ENCODE data around the gene SP100. TPM values are rescaled to one million over a fixed set of nuclear protein-coding genes. Genes with fewer than 3 reads are reported as not detected.
A peak's percentile ranks its signal among the peaks of the same experiment; 100 is the strongest.

The SP100 gene
- total and polyA plus RNA-seq, 5 donors from 2014 or later = 116 to 335 (median 123) TPM

DNA sequence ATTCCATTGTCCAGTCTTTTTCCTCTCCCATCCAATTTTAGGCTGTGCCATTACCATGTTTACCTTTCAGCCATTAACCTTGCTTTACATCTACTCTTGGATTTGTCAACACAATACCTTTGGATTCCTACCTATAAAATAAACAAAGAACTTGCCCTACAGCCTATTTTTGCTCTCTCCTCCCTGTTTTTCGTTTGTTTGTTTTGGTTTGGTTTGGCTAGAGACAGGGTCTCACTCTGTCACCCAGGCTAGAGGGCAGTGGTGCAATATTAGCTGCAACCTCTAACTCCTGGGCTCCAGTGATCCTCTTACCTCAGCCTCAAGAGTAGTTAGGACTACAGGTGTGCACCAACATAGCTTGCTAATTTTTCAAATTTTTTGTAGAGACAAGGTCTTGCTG lies 76.1 kb downstream of the SP100 start:
- DNase-seq = no peak

DNA sequence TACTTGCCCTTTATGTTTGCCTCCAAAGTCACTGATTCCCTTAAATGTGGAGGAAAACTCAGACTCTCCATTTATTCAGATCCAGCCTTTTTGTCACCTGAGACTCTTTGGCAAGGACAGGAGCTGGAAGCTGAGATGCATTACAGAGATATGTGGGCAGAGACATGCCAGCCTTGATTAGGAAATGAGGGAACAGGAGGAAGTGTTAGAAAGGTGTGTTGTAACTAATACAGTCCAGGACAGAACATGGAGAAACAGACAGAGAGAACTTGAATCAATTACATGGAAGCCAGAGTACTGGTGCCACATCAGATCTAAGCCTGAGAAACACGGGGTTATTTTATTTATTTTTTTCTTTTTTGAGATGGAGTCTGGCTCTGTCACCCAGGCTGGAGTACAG lies 79.0 kb downstream of the SP100 start:
- no peak for DNase-seq
- Mint-ChIP-seq H3K27me3 (no peaks in the 10 kb centered on the region), H3K27ac (peak overlapping the region in 2 of 3 donors; percentile 21 to 81), H3K36me3 (peaks cover 77% of the 10 kb centered on the region), H3K9me3 (peaks cover 0 to 8% (median 3%) of the 10 kb centered on the region in 7 donors), H3K4me1 (peaks cover 17 to 48% (median 27%) of the 10 kb centered on the region in 4 donors), H3K4me3 (no peak overlapping the region)
- Histone ChIP-seq H3K4me3 (ENCODE audit: low read depth, low read length) (no peak overlapping the region), H3K4me1 (ENCODE audit: control insufficient read depth, insufficient read depth, low read length, poor library complexity, severe bottlenecking) (peaks cover 12% of the 10 kb centered on the region), H3K27me3 (ENCODE audit: control insufficient read depth, insufficient read depth, low read length) (no peaks in the 10 kb centered on the region), H3K27ac (ENCODE audit: insufficient read depth, low read length, poor library complexity, severe bottlenecking) (no peak overlapping the region), H3K9me3 (ENCODE audit: control insufficient read depth in 2 of 2, low read length in 2 of 2) (no peaks in the 10 kb centered on the region), H3K36me3 (ENCODE audit: control insufficient read depth, insufficient read depth, low read length) (peaks cover 75% of the 10 kb centered on the region)
- no peak for ATAC-seq (ENCODE audit: low read depth in 2 of 2)

More for the DNA sequence above, 76.1 kb downstream of the SP100 start:
- Histone ChIP-seq H3K27me3 (ENCODE audit: control insufficient read depth, insufficient read depth, low read length) (no peaks in the 10 kb centered on the region), H3K36me3 (ENCODE audit: control insufficient read depth, insufficient read depth, low read length) (peaks cover 68% of the 10 kb centered on the region), H3K9me3 (ENCODE audit: control insufficient read depth in 2 of 2, low read length in 2 of 2) (no peaks in the 10 kb centered on the region), H3K4me3 (ENCODE audit: low read depth, low read length) (no peak overlapping the region), H3K4me1 (ENCODE audit: control insufficient read depth, insufficient read depth, low read length, poor library complexity, severe bottlenecking) (peaks cover 10% of the 10 kb centered on the region), H3K27ac (ENCODE audit: insufficient read depth, low read length, poor library complexity, severe bottlenecking) (no peak overlapping the region)
- ATAC-seq (ENCODE audit: low read depth in 2 of 2) = no peak
- Mint-ChIP-seq H3K27me3 (no peaks in the 10 kb centered on the region), H3K27ac (peak overlapping the region in 1 of 3 donors; percentile 33), H3K4me3 (no peak overlapping the region), H3K9me3 (peaks cover 0 to 20% (median 10%) of the 10 kb centered on the region in 7 donors), H3K4me1 (peaks cover 18 to 46% (median 28%) of the 10 kb centered on the region in 4 donors), H3K36me3 (peaks cover 86% of the 10 kb centered on the region)

DNA sequence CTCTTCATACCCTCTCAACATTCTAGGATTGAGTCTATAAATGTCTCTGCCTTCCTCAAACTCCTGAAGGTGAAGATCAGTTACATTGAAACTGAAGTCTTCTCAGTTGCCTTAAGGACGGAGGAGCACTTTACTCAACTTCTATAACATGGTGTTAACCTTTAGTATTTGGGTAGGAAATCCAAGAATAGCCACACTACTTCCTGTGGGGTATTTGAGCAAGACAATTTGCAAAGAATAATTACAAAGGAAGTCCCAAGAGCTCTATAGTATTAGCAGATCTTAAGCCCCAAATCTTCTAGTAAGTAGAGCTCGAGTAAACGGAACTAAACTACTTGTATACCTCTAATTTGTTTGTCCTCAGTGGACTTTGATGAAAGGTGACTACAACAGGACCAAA lies 80.9 kb downstream of the SP100 start:
- no peaks in the 10 kb centered on the region for H3K27me3 Mint-ChIP-seq
- Histone ChIP-seq H3K27ac (ENCODE audit: insufficient read depth, low read length, poor library complexity, severe bottlenecking) (peak overlapping the region; percentile 10), H3K4me1 (ENCODE audit: control insufficient read depth, insufficient read depth, low read length, poor library complexity, severe bottlenecking) (peaks cover 12% of the 10 kb centered on the region), H3K4me3 (ENCODE audit: low read depth, low read length) (peak overlapping the region; percentile 29), H3K9me3 (ENCODE audit: control insufficient read depth in 2 of 2, low read length in 2 of 2) (no peaks in the 10 kb centered on the region), H3K36me3 (ENCODE audit: control insufficient read depth, insufficient read depth, low read length) (peaks cover 73% of the 10 kb centered on the region), H3K27me3 (ENCODE audit: control insufficient read depth, insufficient read depth, low read length) (no peaks in the 10 kb centered on the region)
- ATAC-seq (ENCODE audit: low read depth in 2 of 2) (no peak), DNase-seq (peak in 1 of 3 donors; percentile 50)
- peak overlapping the region in 1 of 3 donors; percentile 35 for H3K27ac Mint-ChIP-seq
- H3K4me3 Mint-ChIP-seq = peak overlapping the region in 2 of 4 donors; percentile 19 to 38
- H3K9me3 Mint-ChIP-seq = peaks cover 0 to 2% (median 0%) of the 10 kb centered on the region in 7 donors
- peaks cover 71% of the 10 kb centered on the region for H3K36me3 Mint-ChIP-seq
- peaks cover 13 to 37% (median 22%) of the 10 kb centered on the region in 4 donors for H3K4me1 Mint-ChIP-seq

DNA sequence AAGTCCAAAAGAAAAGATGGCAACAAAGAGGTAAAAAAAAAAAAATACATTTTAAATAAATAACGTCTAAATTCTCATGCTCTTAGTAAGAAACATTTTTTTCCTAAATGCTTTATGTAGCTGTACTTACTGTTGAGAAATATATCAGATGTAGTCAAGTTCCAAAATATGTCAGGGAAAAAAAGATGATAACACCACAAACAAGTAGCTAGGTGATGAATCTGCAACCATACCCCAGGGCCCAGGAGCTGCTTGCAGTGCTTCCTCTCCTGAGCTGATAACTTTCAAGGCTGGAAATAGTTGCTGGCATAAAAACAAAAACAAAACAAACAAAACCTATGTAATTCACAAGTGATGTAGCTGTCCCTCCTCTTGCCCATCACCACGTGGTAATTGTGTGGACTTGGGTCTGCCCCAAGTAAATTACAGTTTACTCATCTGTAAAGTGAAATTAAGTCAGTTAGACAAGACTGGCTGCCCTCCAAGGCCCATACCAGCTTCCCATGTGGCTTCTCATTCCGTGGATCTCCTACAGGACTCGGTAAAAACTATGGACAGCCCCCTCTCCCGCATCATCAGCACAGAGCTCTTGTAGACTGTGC lies 82.6 kb downstream of the SP100 start:
- DNase-seq = no peak
- peaks cover 12% of the 10 kb centered on the region for H3K4me1 ChIP-seq (ENCODE audit: control insufficient read depth, insufficient read depth, low read length, poor library complexity, severe bottlenecking)
- H3K36me3 ChIP-seq (ENCODE audit: control insufficient read depth, insufficient read depth, low read length) = peaks cover 72% of the 10 kb centered on the region
- Mint-ChIP-seq H3K27me3 (no peaks in the 10 kb centered on the region), H3K36me3 (peaks cover 71% of the 10 kb centered on the region), H3K9me3 (peaks cover 0 to 2% (median 0%) of the 10 kb centered on the region in 7 donors), H3K27ac (peak overlapping the region in 2 of 3 donors; percentile 53 to 86), H3K4me3 (no peak overlapping the region), H3K4me1 (peaks cover 13 to 30% (median 22%) of the 10 kb centered on the region in 4 donors)
- no peaks in the 10 kb centered on the region for H3K27me3 ChIP-seq (ENCODE audit: control insufficient read depth, insufficient read depth, low read length)
- H3K9me3 ChIP-seq (ENCODE audit: control insufficient read depth in 2 of 2, low read length in 2 of 2) = no peaks in the 10 kb centered on the region
- H3K27ac ChIP-seq (ENCODE audit: insufficient read depth, low read length, poor library complexity, severe bottlenecking) = no peak overlapping the region
- no peak overlapping the region for H3K4me3 ChIP-seq (ENCODE audit: low read depth, low read length)
- ATAC-seq (ENCODE audit: low read depth in 2 of 2) = no peak

DNA sequence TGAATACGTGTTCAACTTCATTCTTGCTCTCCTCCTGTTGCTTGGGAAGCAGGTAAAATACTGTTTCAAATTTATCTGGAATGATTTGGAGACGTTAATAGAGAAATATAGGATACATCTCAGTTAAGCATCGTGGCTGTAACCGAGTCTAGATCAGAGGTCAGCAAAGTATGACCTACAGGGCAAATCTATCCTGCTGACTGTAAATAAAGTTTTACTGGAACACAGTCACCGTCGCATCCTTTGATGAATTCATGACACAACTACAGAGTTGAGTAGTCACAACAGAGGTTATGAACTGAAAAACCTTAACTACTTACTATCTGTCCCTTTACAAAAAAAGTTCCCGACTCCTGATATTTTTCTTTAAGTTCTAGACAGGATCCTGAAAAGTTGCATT lies 86.6 kb downstream of the SP100 start:
- DNase-seq = no peak
- Histone ChIP-seq H3K36me3 (ENCODE audit: control insufficient read depth, insufficient read depth, low read length) (peaks cover 81% of the 10 kb centered on the region), H3K4me3 (ENCODE audit: low read depth, low read length) (no peak overlapping the region), H3K9me3 (ENCODE audit: control insufficient read depth in 2 of 2, low read length in 2 of 2) (no peaks in the 10 kb centered on the region), H3K27ac (ENCODE audit: insufficient read depth, low read length, poor library complexity, severe bottlenecking) (no peak overlapping the region), H3K4me1 (ENCODE audit: control insufficient read depth, insufficient read depth, low read length, poor library complexity, severe bottlenecking) (no peaks in the 10 kb centered on the region), H3K27me3 (ENCODE audit: control insufficient read depth, insufficient read depth, low read length) (no peaks in the 10 kb centered on the region)
- peaks cover 74% of the 10 kb centered on the region for H3K36me3 Mint-ChIP-seq
- H3K27me3 Mint-ChIP-seq = no peaks in the 10 kb centered on the region
- H3K9me3 Mint-ChIP-seq = peaks cover 0 to 2% (median 0%) of the 10 kb centered on the region in 7 donors
- H3K4me3 Mint-ChIP-seq = no peak overlapping the region
- H3K27ac Mint-ChIP-seq = peak overlapping the region in 1 of 3 donors; percentile 66
- no peak for ATAC-seq (ENCODE audit: low read depth in 2 of 2)
- peaks cover 4 to 12% (median 8%) of the 10 kb centered on the region in 4 donors for H3K4me1 Mint-ChIP-seq

DNA sequence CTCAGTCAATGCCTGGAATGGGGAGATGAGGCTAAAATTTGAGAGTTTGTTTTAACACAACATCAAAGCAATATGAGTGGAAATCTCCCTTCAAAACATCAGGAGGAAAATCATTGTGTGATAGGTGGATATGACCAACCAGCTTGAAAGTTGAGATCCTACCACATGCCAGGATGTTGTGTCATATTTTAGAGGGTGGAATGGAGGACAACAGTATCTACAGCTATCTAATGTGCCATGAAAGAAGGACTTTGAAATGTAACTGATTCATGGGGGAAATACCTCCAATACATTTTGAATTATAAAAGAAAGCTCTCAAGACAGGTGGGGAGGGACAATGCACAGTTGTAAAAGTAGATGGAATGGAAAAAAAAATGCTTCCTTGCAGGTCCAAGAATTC lies 87.8 kb downstream of the SP100 start:
- Mint-ChIP-seq H3K4me3 (no peak overlapping the region), H3K27me3 (no peaks in the 10 kb centered on the region), H3K4me1 (peaks cover 4 to 8% (median 5%) of the 10 kb centered on the region in 4 donors), H3K9me3 (peaks cover 0 to 2% (median 0%) of the 10 kb centered on the region in 7 donors), H3K36me3 (peaks cover 71% of the 10 kb centered on the region), H3K27ac (no peak overlapping the region)
- ATAC-seq (ENCODE audit: low read depth in 2 of 2) (no peak), DNase-seq (no peak)
- Histone ChIP-seq H3K9me3 (ENCODE audit: control insufficient read depth in 2 of 2, low read length in 2 of 2) (no peaks in the 10 kb centered on the region), H3K4me1 (ENCODE audit: control insufficient read depth, insufficient read depth, low read length, poor library complexity, severe bottlenecking) (no peaks in the 10 kb centered on the region), H3K27me3 (ENCODE audit: control insufficient read depth, insufficient read depth, low read length) (no peaks in the 10 kb centered on the region), H3K36me3 (ENCODE audit: control insufficient read depth, insufficient read depth, low read length) (peaks cover 84% of the 10 kb centered on the region), H3K27ac (ENCODE audit: insufficient read depth, low read length, poor library complexity, severe bottlenecking) (no peak overlapping the region), H3K4me3 (ENCODE audit: low read depth, low read length) (no peak overlapping the region)

DNA sequence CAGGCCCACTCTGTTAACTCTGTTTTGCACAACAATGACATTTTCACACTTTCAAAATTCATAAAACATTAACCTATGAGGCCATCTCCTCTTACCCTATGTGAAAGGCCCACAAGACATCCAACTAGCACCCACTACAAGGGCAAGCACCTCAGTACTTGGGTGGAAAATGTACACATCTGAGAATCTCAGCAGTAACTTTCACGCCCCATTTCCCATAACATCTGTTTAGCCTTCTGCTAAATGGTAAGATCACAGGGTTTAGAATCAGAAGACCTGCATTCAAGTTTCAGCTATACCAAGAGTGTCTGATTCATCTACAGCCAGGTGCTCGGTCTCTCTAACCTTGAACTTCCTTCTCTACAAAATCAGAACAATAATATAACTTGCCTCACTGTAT lies 89.2 kb downstream of the SP100 start:
- H3K27ac ChIP-seq (ENCODE audit: insufficient read depth, low read length, poor library complexity, severe bottlenecking) = no peak overlapping the region
- Mint-ChIP-seq H3K4me1 (peaks cover 0 to 8% (median 3%) of the 10 kb centered on the region in 4 donors), H3K9me3 (peaks cover 0 to 2% (median 0%) of the 10 kb centered on the region in 7 donors), H3K4me3 (no peak overlapping the region), H3K27ac (no peak overlapping the region), H3K36me3 (peaks cover 74% of the 10 kb centered on the region), H3K27me3 (no peaks in the 10 kb centered on the region)
- no peaks in the 10 kb centered on the region for H3K4me1 ChIP-seq (ENCODE audit: control insufficient read depth, insufficient read depth, low read length, poor library complexity, severe bottlenecking)
- no peaks in the 10 kb centered on the region for H3K27me3 ChIP-seq (ENCODE audit: control insufficient read depth, insufficient read depth, low read length)
- no peaks in the 10 kb centered on the region for H3K9me3 ChIP-seq (ENCODE audit: control insufficient read depth in 2 of 2, low read length in 2 of 2)
- no peak overlapping the region for H3K4me3 ChIP-seq (ENCODE audit: low read depth, low read length)
- H3K36me3 ChIP-seq (ENCODE audit: control insufficient read depth, insufficient read depth, low read length) = peaks cover 85% of the 10 kb centered on the region
- ATAC-seq (ENCODE audit: low read depth in 2 of 2) = no peak
- no peak for DNase-seq
